ENCODE data around the gene GPR15LG. TPM values are rescaled to one million over a fixed set of nuclear protein-coding genes. Genes with fewer than 3 reads are reported as not detected.

Gene GPR15LG
- total and polyA plus RNA-seq, 10 of the 15 experiments (the other 5 are each of a cell fraction or from before 2014, with no cell fraction given): 1.1 to 12.2 (median 1.4) TPM

DNA sequence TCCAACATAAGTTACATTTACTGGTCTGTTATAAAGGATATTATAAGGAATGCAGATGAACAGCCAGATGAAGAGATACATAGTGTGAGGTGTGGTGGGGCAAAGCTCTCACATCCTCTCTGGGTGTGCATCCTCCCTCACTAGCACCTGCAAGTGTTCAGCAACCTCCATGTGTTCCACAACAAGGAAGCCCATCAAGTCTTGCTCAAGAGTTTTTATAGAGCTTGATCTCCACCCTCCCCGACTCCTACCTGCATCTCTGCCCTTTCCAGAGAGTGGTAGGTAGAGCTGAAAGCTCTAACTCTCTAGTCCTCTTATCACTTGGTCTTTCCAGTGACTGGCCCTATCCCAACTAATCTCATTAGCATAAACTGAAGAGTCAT, 46.8 kb upstream of the GPR15LG start:
- in situ Hi-C loops (cut with MboI) (no loop called here), intact Hi-C loops (cut with micrococcal nuclease; ENCODE audit: unreplicated experiment) (no loop called here)
- H3K9me3 ChIP-seq (replicated peaks; ENCODE audit: control insufficient read depth, insufficient read depth, low read length): peaks cover 3% of the 10 kb centered on the region; the same call in 1 of the 3 replicates
- no peak overlapping the region for H3K27ac ChIP-seq (ENCODE audit: control insufficient read depth, insufficient read depth)
- no peak overlapping the region for H2AFZ ChIP-seq (ENCODE audit: control insufficient read depth, low read depth, low read length)
- H4K20me1 ChIP-seq (ENCODE audit: control insufficient read depth, insufficient read depth): no peaks in the 10 kb centered on the region
- H3K9ac ChIP-seq (ENCODE audit: control insufficient read depth, insufficient read depth, low read length): no peak overlapping the region
- H3K4me3 ChIP-seq: no peak overlapping the region
- CTCF ChIA-PET: interaction anchor here (0.8 to 1.4 kb wide), 2 partner anchors 76 to 78 kb away, joined by 3 to 5 read pairs; no protein-coding TSS in a partner anchor
- ATAC-seq (no peak), DNase-seq (ENCODE audit: low read depth, low spot score) (no peak), FAIRE-seq (no peak)
- H3K4me2 ChIP-seq (ENCODE audit: control insufficient read depth, insufficient read depth): no peak overlapping the region
- no peaks in the 10 kb centered on the region for H3K36me3 ChIP-seq (ENCODE audit: control insufficient read depth in 2 of 2, insufficient read depth in 2 of 2, low read length in 1 of 2)
- POLR2A ChIA-PET: no interaction called here
- no peaks in the 10 kb centered on the region for H3K79me2 ChIP-seq (ENCODE audit: control insufficient read depth, insufficient read depth, low read length)
- SMC1A ChIA-PET (ENCODE audit: uncharacterized antibody, unreplicated experiment): no interaction called here
- 6% methylated on average over 1 of the region's 1 CpG for WGBS (ENCODE audit: insufficient coverage, insufficient replicate concordance, low lambda C conversion rate, missing lambda C conversion rate)
- BruUV-seq (replicated peaks): no TSS peak
- RAD21 ChIA-PET (ENCODE audit: unreplicated experiment): interaction anchor here (0.7 kb wide), 1 partner anchor 40 kb away, joined by 3 read pairs; no protein-coding TSS in a partner anchor
- H3K27me3 ChIP-seq (replicated peaks in 1 of 2; ENCODE audit: control insufficient read depth in 2 of 2, insufficient read depth in 2 of 2, low read length in 1 of 2): no peaks in the 10 kb centered on the region; a peak in 1 of 4 replicates
- no peaks in the 10 kb centered on the region for H3K4me1 ChIP-seq (ENCODE audit: control insufficient read depth, insufficient read depth, low read length)
- TF ChIP-seq ZNF217 (IDR thresholded peaks at IDR 0.05) (no peak), SUPT20H (IDR thresholded peaks at IDR 0.05; ENCODE audit: borderline replicate concordance, control insufficient read depth, low read depth, low read length) (no peak), STAT3 (IDR thresholded peaks at IDR 0.05; ENCODE audit: low read depth, low read length) (no peak), NFIC (IDR thresholded peaks at IDR 0.05; ENCODE audit: low read depth, low read length) (no peak), HDGF (IDR thresholded peaks at IDR 0.05) (no peak), TCF7 (IDR thresholded peaks at IDR 0.05; ENCODE audit: borderline replicate concordance) (no peak), ZNF592 (IDR thresholded peaks at IDR 0.05) (no peak), MXI1 (IDR thresholded peaks at IDR 0.05; ENCODE audit: low read depth, low read length) (no peak), NR2F1 (conservative IDR thresholded peaks at IDR 0.05) (no peak), CHD4 (IDR thresholded peaks at IDR 0.05) (no peak)
- TF ChIP-seq, protein P1, sequence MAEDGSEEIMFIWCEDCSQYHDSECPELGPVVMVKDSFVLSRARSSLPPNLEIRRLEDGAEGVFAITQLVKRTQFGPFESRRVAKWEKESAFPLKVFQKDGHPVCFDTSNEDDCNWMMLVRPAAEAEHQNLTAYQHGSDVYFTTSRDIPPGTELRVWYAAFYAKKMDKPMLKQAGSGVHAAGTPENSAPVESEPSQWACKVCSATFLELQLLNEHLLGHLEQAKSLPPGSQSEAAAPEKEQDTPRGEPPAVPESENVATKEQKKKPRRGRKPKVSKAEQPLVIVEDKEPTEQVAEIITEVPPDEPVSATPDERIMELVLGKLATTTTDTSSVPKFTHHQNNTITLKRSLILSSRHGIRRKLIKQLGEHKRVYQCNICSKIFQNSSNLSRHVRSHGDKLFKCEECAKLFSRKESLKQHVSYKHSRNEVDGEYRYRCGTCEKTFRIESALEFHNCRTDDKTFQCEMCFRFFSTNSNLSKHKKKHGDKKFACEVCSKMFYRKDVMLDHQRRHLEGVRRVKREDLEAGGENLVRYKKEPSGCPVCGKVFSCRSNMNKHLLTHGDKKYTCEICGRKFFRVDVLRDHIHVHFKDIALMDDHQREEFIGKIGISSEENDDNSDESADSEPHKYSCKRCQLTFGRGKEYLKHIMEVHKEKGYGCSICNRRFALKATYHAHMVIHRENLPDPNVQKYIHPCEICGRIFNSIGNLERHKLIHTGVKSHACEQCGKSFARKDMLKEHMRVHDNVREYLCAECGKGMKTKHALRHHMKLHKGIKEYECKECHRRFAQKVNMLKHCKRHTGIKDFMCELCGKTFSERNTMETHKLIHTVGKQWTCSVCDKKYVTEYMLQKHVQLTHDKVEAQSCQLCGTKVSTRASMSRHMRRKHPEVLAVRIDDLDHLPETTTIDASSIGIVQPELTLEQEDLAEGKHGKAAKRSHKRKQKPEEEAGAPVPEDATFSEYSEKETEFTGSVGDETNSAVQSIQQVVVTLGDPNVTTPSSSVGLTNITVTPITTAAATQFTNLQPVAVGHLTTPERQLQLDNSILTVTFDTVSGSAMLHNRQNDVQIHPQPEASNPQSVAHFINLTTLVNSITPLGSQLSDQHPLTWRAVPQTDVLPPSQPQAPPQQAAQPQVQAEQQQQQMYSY (CRISPR knock-in tag; IDR thresholded peaks at IDR 0.05): no peak
- TF ChIP-seq, protein P2, sequence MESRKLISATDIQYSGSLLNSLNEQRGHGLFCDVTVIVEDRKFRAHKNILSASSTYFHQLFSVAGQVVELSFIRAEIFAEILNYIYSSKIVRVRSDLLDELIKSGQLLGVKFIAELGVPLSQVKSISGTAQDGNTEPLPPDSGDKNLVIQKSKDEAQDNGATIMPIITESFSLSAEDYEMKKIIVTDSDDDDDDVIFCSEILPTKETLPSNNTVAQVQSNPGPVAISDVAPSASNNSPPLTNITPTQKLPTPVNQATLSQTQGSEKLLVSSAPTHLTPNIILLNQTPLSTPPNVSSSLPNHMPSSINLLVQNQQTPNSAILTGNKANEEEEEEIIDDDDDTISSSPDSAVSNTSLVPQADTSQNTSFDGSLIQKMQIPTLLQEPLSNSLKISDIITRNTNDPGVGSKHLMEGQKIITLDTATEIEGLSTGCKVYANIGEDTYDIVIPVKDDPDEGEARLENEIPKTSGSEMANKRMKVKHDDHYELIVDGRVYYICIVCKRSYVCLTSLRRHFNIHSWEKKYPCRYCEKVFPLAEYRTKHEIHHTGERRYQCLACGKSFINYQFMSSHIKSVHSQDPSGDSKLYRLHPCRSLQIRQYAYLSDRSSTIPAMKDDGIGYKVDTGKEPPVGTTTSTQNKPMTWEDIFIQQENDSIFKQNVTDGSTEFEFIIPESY (IDR thresholded peaks at IDR 0.05): no peak

Data from GM12878 (cell line).